ELF-1 (cell line): ENCODE measurements around the gene EDN2.

Experiments used
- DNase-seq: peaks from one replicate; pipeline ENCODE4 v3.0.0-alpha.2; 2016; ENCODE audit warnings: low read depth, low spot score

Gene EDN2

DNA sequence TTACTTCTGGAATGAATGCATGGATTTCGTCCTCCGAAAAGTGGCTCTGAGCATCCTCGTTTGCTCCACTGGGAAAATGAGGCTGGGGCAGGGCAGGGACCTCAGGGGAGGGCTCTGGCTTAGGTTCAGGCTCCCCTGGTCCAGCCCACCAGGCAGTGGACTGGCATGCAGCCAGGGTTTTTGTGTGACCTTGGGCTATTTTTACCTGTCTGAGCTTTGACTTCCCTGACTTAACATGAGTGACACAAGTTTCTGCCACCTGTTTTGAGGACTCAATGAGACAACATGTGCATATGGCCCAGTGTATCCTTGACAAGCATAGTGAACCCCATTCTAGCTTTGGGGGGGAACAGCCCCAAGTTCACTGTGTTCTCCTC is 32.6 kb upstream of the EDN2 start:
- DNase-seq, result no peak

DNA sequence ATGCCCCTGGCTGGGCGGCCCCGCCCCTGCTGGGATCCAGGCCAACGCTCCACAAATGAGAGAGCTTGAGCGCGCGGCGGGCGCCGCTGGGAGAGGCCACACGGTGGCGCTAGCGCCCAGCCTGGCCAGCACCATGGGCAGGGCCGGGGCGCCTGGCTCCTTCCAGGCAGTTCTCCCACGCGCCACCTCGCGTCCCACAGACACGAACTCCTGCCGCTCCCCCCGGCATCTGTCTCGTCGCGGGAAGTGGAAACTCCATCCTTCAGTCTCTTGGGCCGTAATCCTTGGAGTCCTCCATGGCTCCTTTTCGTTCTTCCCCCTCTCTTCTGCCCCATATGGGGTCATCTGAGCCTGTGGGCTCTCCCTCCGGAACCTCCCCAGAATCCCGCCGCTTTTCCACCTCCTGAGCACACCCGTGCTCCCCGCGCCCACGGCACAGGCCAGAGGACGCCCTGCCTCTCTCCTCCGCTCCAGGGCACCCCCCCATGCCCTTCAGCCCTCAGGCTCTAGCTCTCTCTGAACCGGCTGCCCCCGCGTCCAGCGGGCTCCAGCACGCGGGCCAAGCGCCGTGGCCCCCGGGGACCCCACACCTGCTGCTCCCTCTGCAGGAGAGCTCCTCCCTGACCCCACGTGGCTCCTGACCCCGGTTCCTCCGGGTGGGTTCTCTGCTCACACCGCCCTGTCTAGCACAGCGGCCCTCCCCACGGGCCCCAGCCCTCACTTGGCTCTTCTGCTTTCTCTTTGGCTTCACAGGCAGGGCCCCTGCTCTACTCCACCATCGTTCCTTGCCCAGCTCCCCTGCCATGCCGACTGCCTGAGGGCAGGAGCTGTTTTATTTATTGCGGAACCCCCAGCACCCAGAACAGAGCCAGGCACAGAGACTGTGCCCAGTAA is 31.9 kb upstream of the EDN2 start:
- peak; percentile 96 for DNase-seq

- DNase-seq, result no peak
Measured at GRCh38 chr1:41515778-41516167, 31.3 kb upstream of the EDN2 start.

DNA sequence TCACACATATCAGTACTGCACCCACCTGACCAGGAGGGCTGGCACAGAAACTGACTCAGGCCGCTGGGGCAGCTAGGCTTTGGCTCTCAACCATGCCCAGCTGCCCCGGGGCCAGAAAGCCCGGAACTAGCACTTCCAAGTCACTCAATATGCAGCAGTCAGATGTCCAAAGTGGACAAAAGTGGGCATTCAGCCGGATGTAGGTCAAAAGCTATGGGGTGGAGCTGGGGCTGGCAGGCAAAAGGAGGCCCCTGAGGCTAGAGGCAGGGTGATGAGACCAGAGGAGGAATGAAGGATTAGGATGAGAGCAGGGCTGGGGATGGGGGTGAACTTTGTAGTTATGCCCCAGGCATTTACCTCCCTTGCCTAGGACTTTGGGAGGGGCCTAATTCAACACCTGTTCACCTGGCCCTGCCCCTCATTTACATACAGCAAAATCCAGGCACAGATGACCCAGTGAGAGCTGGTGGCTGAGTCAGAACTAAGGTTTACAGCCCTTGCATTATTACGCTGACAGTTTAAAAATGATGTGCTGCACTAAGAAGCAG is 30.7 kb upstream of the EDN2 start:
- DNase-seq, result peak; percentile 73

GRCh38 chr1:41514381-41514780 is 29.9 kb upstream of the EDN2 start:
- DNase-seq, result no peak

DNA sequence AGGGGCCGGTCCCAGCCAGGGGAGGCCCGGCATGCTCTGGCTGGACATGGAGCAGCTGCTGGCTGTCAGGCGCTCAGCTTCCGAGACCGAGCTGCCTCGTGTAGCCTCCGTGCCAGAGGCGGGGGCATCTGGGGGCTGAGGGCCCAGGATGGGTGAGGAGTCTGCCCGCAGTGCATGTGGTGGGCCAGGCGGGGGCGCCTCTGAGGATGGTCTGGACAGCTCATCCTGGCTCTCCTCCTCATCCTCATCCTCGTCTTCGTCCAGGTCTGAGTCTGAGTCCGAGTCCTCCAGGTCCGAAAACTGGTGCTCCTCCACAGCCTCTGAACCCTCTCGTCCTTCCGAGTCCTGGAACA is 28.9 kb upstream of the EDN2 start:
- DNase-seq, result peak; percentile 46

GRCh38 chr1:41512701-41513382 is 28.4 kb upstream of the EDN2 start:
- no peak for DNase-seq

- no peak for DNase-seq
Measured at GRCh38 chr1:41511239-41511540, 26.7 kb upstream of the EDN2 start.

DNA sequence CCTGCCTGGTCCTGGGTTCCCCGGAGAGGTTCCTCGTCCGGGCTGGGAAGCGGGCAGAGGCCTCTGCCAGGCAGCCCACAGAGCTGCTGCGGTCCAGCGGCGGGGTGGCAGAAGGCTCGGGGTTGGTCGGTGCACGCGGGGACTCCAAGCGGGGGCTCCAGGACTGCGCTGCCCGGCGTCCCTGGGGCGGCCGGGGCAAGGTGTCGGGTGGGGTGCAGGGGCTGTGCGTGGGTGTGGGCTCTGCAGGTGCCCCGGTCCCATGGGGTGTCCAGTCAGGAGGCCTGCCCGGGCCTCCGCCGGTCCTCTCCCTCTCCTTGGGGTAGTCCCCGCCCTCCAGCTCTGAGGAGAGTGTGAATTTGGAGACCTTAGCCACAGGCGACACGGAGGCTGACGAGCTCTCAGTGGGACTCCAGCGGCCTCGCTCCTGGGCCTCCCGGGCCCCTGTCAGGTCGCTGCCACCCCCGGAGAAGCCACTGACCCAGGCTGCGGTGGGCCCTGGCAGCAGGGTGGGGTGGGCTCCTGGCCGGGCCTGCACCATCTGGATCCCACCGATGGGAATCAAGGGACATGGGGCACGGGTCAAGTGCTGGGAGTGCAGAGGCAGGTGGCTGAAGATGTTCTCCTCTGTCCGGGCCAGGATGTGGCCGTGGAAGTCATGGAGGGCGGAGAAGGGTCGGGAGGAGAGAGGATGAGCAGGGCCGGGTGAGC is 26.2 kb upstream of the EDN2 start:
- no peak for DNase-seq

DNA sequence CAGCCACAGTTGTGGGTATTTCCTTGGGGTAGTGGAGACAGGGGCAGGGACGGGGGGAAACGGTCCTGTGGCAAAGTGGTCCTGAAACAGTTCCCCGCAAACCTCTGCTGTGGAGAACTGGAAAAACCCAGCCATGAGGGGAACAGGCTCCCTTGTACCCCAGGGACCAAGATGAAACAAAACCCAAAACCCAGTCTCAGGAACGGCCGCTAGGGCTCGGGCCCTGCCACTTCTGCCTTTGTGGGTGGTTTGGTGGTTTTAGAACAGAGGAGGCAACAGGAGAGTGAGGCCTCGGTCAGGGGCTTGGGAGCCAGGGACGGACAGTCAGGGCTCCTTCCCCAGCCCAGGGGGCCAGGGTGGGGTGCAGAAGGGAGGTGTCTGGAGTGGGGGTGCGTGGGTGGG is 24.8 kb upstream of the EDN2 start:
- DNase-seq, result no peak

DNA sequence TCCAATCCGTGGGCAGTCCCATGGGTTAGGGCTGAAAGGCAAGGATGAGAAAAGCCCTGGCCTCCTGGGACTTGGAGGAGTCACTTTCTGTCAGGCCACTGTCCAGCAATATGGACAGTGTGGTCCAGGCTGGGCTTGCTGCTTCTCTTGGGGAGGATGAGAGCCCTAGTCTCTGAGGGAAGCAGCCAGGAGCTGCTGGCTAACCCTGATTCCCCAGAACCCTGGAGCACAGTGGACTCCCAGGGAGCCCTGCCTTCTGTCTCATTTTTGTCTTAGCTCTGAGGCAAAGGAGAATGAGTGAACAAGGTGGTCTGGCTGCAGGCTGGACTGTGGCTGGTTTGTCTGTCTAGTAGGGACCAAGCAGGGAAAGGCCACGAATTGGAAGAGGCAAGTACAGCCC is 23.8 kb upstream of the EDN2 start:
- DNase-seq, result no peak

DNA sequence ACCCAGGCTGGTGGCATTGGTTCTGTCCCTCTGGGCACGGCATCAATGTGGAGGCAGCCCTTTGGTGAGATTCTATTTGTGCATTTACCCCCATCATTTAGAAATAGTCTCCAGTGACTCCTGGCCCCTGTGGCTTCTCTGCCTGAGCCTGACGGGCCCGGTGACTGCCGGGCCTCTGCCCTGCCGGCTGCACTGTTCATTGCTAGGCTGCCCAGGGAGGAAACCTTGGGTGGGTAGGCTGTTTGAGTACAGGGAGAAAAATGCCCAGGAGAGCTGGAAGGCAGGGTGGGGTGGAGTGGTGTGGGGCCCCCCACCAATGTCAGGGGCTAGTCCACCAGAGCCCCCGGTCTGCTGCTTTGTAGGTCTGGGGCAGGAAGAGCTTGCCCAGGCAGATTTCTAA is 23.4 kb upstream of the EDN2 start:
- DNase-seq, result no peak

GRCh38 chr1:41507110-41507720 is 22.7 kb upstream of the EDN2 start:
- DNase-seq, result no peak

DNA sequence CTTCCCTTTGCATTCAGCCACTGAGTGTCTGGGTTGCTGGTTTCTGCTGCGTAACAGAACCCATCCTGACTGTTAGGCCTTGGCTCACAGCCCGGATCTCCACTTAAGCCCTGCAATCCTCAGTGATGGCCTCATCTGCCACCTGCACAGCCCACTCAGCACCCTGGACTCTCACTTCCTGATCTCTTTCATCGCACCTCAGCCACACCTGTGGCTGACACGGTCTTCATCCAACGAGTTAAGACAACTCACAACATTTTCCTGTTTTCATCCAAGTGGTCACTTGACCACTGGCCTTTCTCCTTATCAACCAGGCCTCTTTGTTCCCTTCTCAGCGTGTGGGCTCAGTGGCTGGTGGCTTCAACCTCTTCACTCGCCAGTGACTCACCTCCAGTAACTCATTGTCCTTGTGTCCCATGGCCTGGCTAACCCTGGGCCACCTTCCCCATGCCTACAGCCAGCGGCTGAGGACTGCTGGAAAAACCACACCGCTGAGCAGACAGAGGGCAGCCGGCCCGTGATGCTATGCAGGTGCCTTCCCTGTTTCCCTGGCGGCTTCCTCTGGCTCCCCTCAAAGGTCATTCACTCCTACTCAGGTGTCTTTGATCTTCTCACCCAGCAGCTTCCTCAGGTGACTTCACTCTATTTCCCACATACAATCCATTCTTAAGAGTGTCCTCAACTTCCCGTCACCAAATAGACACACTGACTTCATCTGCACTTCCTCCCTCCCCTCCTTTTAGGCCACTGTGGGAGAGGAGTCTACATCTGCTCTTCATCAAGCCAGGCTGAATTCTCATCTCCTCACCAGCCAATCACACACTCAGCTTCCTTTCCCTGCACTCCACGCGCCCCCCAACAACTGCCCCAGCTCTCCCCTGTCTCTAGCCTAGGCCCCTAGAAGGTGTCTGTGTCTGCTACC is 19.9 kb upstream of the EDN2 start:
- DNase-seq, result no peak

- DNase-seq, result no peak
Measured at GRCh38 chr1:41503538-41504113, 19.1 kb upstream of the EDN2 start.

GRCh38 chr1:41502912-41503311 is 18.4 kb upstream of the EDN2 start:
- DNase-seq, result no peak

GRCh38 chr1:41501581-41501980 is 17.1 kb upstream of the EDN2 start:
- no peak for DNase-seq

DNA sequence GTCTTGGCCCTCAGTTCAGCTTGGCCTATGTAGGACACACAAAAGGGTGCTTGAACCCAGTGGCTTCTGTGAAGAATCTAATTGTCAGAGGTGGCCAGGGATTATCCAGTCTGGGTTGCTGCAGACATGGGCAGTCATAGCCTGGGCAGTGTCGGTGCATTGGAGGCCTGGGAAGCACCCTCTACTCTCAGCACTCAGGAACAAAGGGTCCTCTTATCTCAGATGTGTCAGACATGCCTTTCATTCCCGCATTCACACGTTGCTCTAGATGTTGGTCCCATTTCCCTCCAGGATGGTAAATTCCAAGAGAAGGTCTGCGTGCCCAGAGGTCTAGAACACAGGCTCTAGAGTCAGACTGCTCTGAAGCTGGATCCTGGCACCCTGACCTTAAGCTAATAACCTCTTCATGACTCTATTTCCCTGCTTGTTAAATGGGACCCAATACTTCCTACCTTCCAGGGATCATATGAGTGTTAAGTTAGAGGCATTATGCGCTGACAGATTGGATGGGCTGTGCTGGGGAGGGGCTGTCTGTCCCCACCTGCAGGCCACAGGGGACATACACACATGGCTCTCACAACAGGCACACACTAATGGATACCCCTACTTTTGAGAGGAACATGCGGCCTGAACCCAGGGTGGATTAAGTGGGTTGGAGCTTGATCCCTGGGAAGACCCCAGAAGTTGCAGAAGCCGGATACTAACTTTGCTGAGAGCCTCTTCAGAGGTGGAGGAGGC is 16.5 kb upstream of the EDN2 start:
- DNase-seq, result peak; percentile 65

DNA sequence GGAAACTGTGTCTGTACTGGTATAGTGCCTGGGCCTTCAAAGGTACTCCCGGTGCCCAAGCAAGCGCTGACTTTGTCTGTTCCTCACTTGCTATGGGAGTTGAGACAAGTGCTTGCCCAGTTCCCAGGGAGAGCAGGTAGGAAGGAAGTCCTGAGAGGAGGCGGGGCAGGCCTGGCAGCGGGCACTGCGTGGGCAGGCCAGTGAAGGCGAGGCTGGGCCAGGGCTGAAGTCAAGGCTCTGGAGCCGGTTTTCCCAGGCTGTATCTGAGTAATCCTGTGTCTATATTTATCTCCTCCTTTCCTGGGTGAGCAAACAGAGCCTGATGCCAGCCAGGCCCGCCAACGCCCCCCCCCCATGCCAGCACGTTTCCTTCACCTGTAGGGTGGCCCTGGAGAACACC is 15.9 kb upstream of the EDN2 start:
- DNase-seq, result no peak

GRCh38 chr1:41499591-41499990 is 15.1 kb upstream of the EDN2 start:
- no peak for DNase-seq
